GM19025 (cell line): ENCODE measurements around the gene MCRS1.

Experiments
- ATAC-seq: cut with Tn5 transposase; IDR thresholded peaks from one replicate; pipeline ENCODE4 v1.9.1; 2021; ENCODE audit warnings: mild to moderate bottlenecking, low read depth, moderate library complexity; ENCODE audit not compliant: unreplicated experiment

The MCRS1 gene

GRCh38 chr12:49582850-49583249 is 14.9 kb upstream of the MCRS1 start:
- ATAC-seq, result no peak

GRCh38 chr12:49582201-49582600 is 14.3 kb upstream of the MCRS1 start:
- ATAC-seq, result no peak

- no peak for ATAC-seq
Observed at GRCh38 chr12:49580572-49581535, 12.9 kb upstream of the MCRS1 start.

- ATAC-seq, result no peak
Observed at GRCh38 chr12:49578471-49579112, 10.7 kb upstream of the MCRS1 start.

- ATAC-seq, result no peak
Observed at GRCh38 chr12:49577589-49578315, 9.8 kb upstream of the MCRS1 start.

- peak; percentile 2 for ATAC-seq
Observed at GRCh38 chr12:49568442-49569162, 660 bp upstream of the MCRS1 start.

- ATAC-seq, result no peak
Observed at GRCh38 chr12:49567302-49567610, 686 bp downstream of the MCRS1 start.

- ATAC-seq, result no peak
Observed at GRCh38 chr12:49566361-49566760, 1.6 kb downstream of the MCRS1 start.

- ATAC-seq, result no peak
Observed at GRCh38 chr12:49565406-49566265, 2.3 kb downstream of the MCRS1 start.

- no peak for ATAC-seq
Observed at GRCh38 chr12:49564686-49565405, 3.1 kb downstream of the MCRS1 start.

GRCh38 chr12:49563951-49564685 is 3.8 kb downstream of the MCRS1 start:
- no peak for ATAC-seq

- ATAC-seq, result no peak
Observed at GRCh38 chr12:49562831-49563230, 5.1 kb downstream of the MCRS1 start.

- ATAC-seq, result no peak
Observed at GRCh38 chr12:49562233-49562632, 5.7 kb downstream of the MCRS1 start.

GRCh38 chr12:49560695-49561094 is 7.2 kb downstream of the MCRS1 start:
- ATAC-seq, result no peak

GRCh38 chr12:49559011-49559675 is 8.8 kb downstream of the MCRS1 start:
- no peak for ATAC-seq

GRCh38 chr12:49558526-49558925 is 9.4 kb downstream of the MCRS1 start:
- ATAC-seq, result no peak

- no peak for ATAC-seq
Observed at GRCh38 chr12:49557917-49558215, 10.1 kb downstream of the MCRS1 start.
